Thoracic aorta (tissue), 2 donors: ENCODE results near the gene PLXNA3. TPM values are rescaled to one million over a fixed set of nuclear protein-coding genes. Genes with fewer than 3 reads are reported as not detected.

ENCODE experiments used
- ATAC-seq: fragments of 150-250 bp; one replicate; pipeline ENCODE4 v1.8.0; 2017; ENCODE audit warnings: low read depth; ENCODE audit not compliant: insufficient number of reproducible peaks, low FRiP score
- DNase-seq: peaks from one replicate; pipeline ENCODE4 v3.0.0-alpha.2; 2020; ENCODE audit warnings: low spot score
- H3K27ac ChIP-seq, 2 donors: fragments of 200-600 bp; sonication (generic); 1 replicate in 1 of 2; 2 replicates in 1 of 2; pipeline ENCODE4 v1.5.1; 2016; ENCODE audit warnings: mild to moderate bottlenecking in 2 of 2, moderate library complexity in 2 of 2
- H3K27me3 ChIP-seq: fragments of 200-600 bp; sonication (generic); replicated peaks from 2 replicates; pipeline ENCODE4 v1.6.0; 2016; ENCODE audit warnings: mild to moderate bottlenecking; ENCODE audit not compliant: insufficient read depth
- H3K36me3 ChIP-seq: fragments of 200-600 bp; sonication (generic); one replicate; pipeline ENCODE4 v1.5.1; 2016
- H3K4me1 ChIP-seq, 2 donors: fragments of 200-600 bp; sonication (generic); 1 replicate in 1 of 2; 2 replicates in 1 of 2; pipeline versions ENCODE4 v1.5.1 to v1.6.0; 2016; ENCODE audit warnings: low read depth in 2 of 2, mild to moderate bottlenecking in 1 of 2; ENCODE audit not compliant: control insufficient read depth in 1 of 2
- H3K4me3 ChIP-seq: fragments of 200-600 bp; sonication (generic); 2 replicates; pipeline ENCODE4 v1.5.1; 2016; ENCODE audit warnings: mild to moderate bottlenecking
- H3K9me3 ChIP-seq: fragments of 200-600 bp; sonication (generic); 2 replicates; pipeline ENCODE4 v1.5.1; 2016
- CTCF ChIP-seq: fragments of 200-600 bp; sonication (generic); IDR thresholded peaks from one replicate; pipeline ENCODE4 v1.5.1; 2019; ENCODE audit warnings: antibody characterized with exemption
- total RNA-seq, 2 donors: library from RNA; depleted of rRNA; stranded (reverse); fragments of >200 nt; gene quantifications; one replicate each; pipeline versions ENCODE4 v1.1.0 to v1.2.3, GENCODE V29; 2016

Gene PLXNA3
- total RNA-seq, 2 donors from 2014 or later, result 39.3 to 40.9 TPM

- Histone ChIP-seq H3K4me3 (peak overlapping the region; percentile 78), H3K27ac (peak overlapping the region; percentile 38 to 71), H3K27me3 (no peaks in the 10 kb centered on the region), H3K36me3 (peaks cover 10% of the 10 kb centered on the region), H3K4me1 (peaks cover 6 to 22% of the 10 kb centered on the region in 2 donors), H3K9me3 (no peaks in the 10 kb centered on the region)
- ATAC-seq, result no peak
- no peak for DNase-seq
- no peak for TF ChIP-seq CTCF
Measured at GRCh38 chrX:154444755-154445246, 13.3 kb upstream of the PLXNA3 start.

DNA sequence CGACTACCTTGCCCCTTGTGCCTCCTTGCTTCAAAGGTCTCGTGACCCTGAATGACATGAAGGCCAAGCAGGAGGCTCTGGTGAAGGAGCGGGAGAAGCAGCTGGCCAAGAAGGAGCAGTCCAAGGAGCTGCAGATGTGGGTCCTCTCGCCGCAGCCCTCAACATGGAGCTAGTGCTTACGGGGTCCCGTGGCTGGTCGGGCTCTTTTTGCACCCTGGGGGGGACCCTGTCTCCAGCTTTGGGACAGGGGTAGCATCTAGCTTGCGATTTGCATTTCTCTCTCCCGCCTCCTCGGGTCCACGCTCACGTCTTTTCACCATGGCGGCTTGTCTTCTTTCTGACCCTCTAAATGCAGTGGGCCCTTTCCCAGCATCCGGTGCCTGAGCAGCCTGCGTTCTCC, 12.3 kb upstream of the PLXNA3 start:
- Histone ChIP-seq H3K4me3 (no peak overlapping the region), H3K36me3 (peaks cover 18% of the 10 kb centered on the region), H3K27ac (no peak overlapping the region), H3K4me1 (peaks cover 6 to 22% of the 10 kb centered on the region in 2 donors), H3K9me3 (no peaks in the 10 kb centered on the region), H3K27me3 (no peaks in the 10 kb centered on the region)
- no peak for ATAC-seq
- no peak for TF ChIP-seq CTCF
- DNase-seq, result no peak

- DNase-seq (no peak), ATAC-seq (no peak)
- Histone ChIP-seq H3K4me1 (peaks cover 6 to 22% of the 10 kb centered on the region in 2 donors), H3K9me3 (no peaks in the 10 kb centered on the region), H3K27me3 (no peaks in the 10 kb centered on the region), H3K27ac (no peak overlapping the region), H3K4me3 (no peak overlapping the region), H3K36me3 (peaks cover 18% of the 10 kb centered on the region)
- TF ChIP-seq CTCF, result no peak
Measured at GRCh38 chrX:154446430-154446829, 11.7 kb upstream of the PLXNA3 start.

DNA sequence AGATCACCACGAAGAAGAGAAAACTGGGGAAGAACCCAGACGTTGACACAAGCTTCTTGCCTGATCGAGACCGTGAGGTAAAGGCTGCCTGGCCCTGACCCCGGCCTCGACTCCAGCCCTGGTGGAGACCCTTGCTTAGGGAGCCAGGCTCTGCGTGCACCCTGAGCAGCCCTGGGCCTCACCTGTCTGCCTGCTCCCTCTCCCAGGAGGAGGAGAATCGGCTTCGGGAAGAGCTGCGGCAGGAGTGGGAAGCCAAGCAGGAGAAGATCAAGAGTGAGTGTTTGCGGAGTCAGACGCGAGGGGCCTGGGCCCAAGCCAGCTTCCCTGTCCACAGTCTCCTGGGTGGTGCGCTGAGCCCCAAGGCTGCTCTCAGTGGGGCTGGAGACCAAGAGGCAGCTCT, 9.6 kb upstream of the PLXNA3 start:
- Histone ChIP-seq H3K9me3 (no peaks in the 10 kb centered on the region), H3K27me3 (no peaks in the 10 kb centered on the region), H3K4me1 (peaks cover 6 to 19% of the 10 kb centered on the region in 2 donors), H3K27ac (no peak overlapping the region), H3K4me3 (no peak overlapping the region), H3K36me3 (peaks cover 18% of the 10 kb centered on the region)
- no peak for TF ChIP-seq CTCF
- no peak for DNase-seq
- no peak for ATAC-seq

DNA sequence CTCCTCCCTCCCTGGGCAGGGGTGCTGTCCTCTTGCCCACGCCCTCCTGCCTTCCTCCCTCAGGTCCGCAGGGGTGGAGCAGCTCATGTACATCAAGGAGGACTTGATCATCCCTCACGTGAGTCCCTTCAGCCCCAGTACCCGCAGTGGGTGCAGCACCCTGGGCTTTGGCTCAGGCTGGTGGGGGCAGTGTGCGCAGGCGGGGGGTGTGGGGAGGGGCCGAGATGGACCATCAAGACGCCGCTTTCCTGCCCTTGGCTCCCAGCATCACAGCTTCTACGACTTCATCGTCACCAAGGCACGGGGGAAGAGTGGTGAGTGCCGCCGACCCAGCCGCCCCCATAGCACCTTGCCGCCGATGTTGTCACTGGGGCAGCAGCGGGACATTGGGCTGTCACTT, 8.5 kb upstream of the PLXNA3 start:
- H3K9me3 ChIP-seq, result no peaks in the 10 kb centered on the region
- no peak for ATAC-seq
- H3K36me3 ChIP-seq, result peaks cover 18% of the 10 kb centered on the region
- H3K4me1 ChIP-seq, result peaks cover 6 to 17% of the 10 kb centered on the region in 2 donors
- no peaks in the 10 kb centered on the region for H3K27me3 ChIP-seq
- no peak overlapping the region for H3K4me3 ChIP-seq
- no peak overlapping the region for H3K27ac ChIP-seq
- no peak for DNase-seq
- no peak for TF ChIP-seq CTCF
